ENCODE results near the gene RNF149. TPM values are rescaled to one million over a fixed set of nuclear protein-coding genes. Genes with fewer than 3 reads are reported as not detected.
"Not testable (repeated sequence)": the region's sequence is repeated elsewhere in the genome, so short reads cannot be mapped to it uniquely, and the experiment has no call there.

RNF149 gene
- total RNA-seq, 1 donor from 2014 or later = 27.4 TPM

GRCh38 chr2:101329026-101329425 lies 20.5 kb upstream of the RNF149 start:
- Mint-ChIP-seq H3K9me3 (no peaks in the 10 kb centered on the region), H3K36me3 (ENCODE audit: low read depth) (no peaks in the 10 kb centered on the region), H3K27ac (ENCODE audit: unreplicated experiment) (no peak overlapping the region), H3K4me3 (no peak overlapping the region), H3K4me1 (peaks cover 21% of the 10 kb centered on the region), H3K27me3 (ENCODE audit: low read depth) (no peaks in the 10 kb centered on the region)
- no peak for TF ChIP-seq CTCF (conservative IDR thresholded peaks at IDR 0.05)
- no peak for DNase-seq (ENCODE audit: low read depth, low spot score)

GRCh38 chr2:101328474-101329007 lies 20.0 kb upstream of the RNF149 start:
- Mint-ChIP-seq H3K4me3 (no peak overlapping the region), H3K36me3 (ENCODE audit: low read depth) (no peaks in the 10 kb centered on the region), H3K9me3 (no peaks in the 10 kb centered on the region), H3K27me3 (ENCODE audit: low read depth) (no peaks in the 10 kb centered on the region), H3K27ac (ENCODE audit: unreplicated experiment) (no peak overlapping the region), H3K4me1 (peaks cover 21% of the 10 kb centered on the region)
- TF ChIP-seq CTCF (conservative IDR thresholded peaks at IDR 0.05) = no peak
- DNase-seq (ENCODE audit: low read depth, low spot score) = no peak

- Mint-ChIP-seq H3K4me1 (peaks cover 21% of the 10 kb centered on the region), H3K27ac (ENCODE audit: unreplicated experiment) (no peak overlapping the region), H3K4me3 (no peak overlapping the region), H3K36me3 (ENCODE audit: low read depth) (no peaks in the 10 kb centered on the region), H3K9me3 (no peaks in the 10 kb centered on the region), H3K27me3 (ENCODE audit: low read depth) (no peaks in the 10 kb centered on the region)
- no peak for DNase-seq (ENCODE audit: low read depth, low spot score)
- TF ChIP-seq CTCF (conservative IDR thresholded peaks at IDR 0.05) = no peak
Measured at GRCh38 chr2:101327863-101328394, 19.4 kb upstream of the RNF149 start.

GRCh38 chr2:101325425-101325824 lies 16.9 kb upstream of the RNF149 start:
- no peak for TF ChIP-seq CTCF (conservative IDR thresholded peaks at IDR 0.05)
- H3K27ac Mint-ChIP-seq (ENCODE audit: unreplicated experiment) = no peak overlapping the region
- H3K4me3 Mint-ChIP-seq = no peak overlapping the region
- H3K4me1 Mint-ChIP-seq = peaks cover 14% of the 10 kb centered on the region
- no peaks in the 10 kb centered on the region for H3K9me3 Mint-ChIP-seq
- DNase-seq (ENCODE audit: low read depth, low spot score) = no peak
- H3K27me3 Mint-ChIP-seq (ENCODE audit: low read depth) = no peaks in the 10 kb centered on the region
- no peaks in the 10 kb centered on the region for H3K36me3 Mint-ChIP-seq (ENCODE audit: low read depth)

GRCh38 chr2:101316568-101316967 lies 8.1 kb upstream of the RNF149 start:
- peaks cover 26% of the 10 kb centered on the region for H3K27me3 Mint-ChIP-seq (ENCODE audit: low read depth)
- not testable (repeated sequence) for H3K9me3 Mint-ChIP-seq; H3K4me3 Mint-ChIP-seq; H3K36me3 Mint-ChIP-seq (ENCODE audit: low read depth); DNase-seq (ENCODE audit: low read depth, low spot score); H3K27ac Mint-ChIP-seq (ENCODE audit: unreplicated experiment); H3K4me1 Mint-ChIP-seq

- Mint-ChIP-seq H3K4me1 (peaks cover 16% of the 10 kb centered on the region), H3K27me3 (ENCODE audit: low read depth) (peaks cover 3% of the 10 kb centered on the region), H3K9me3 (peaks cover 2% of the 10 kb centered on the region), H3K36me3 (ENCODE audit: low read depth) (peaks cover 2% of the 10 kb centered on the region), H3K27ac (ENCODE audit: unreplicated experiment) (no peak overlapping the region), H3K4me3 (peak overlapping the region; percentile 32)
- DNase-seq (ENCODE audit: low read depth, low spot score) = no peak
- no peak for TF ChIP-seq CTCF (conservative IDR thresholded peaks at IDR 0.05)
Measured at GRCh38 chr2:101311696-101312017, 3.2 kb upstream of the RNF149 start.
